ENCODE measurements around the gene FIP1L1. TPM values are rescaled to one million over a fixed set of nuclear protein-coding genes. Genes with fewer than 3 reads are reported as not detected.

FIP1L1 gene
- total and polyA plus RNA-seq, 9 of the 15 experiments (the other 6 are each of a cell fraction or from before 2014, with no cell fraction given), result 34.6 to 137 (median 72.0) TPM

DNA sequence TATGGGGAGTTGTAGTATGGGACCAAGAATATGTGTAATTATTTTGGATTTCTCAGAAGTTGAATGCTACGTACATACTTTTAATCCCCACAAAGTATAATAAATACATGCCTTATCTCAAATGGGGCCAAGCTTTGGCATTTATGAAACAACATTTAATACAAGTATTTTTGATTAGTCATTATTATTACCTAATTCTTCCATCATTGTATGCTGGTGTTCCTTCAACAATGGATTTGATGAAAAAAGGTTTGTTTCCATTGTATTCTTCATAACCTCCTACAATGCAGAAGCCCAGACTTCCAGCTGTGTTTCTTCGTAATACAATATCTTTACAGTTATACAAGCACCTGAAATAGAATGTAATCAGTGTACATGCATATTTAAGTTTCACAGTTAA, 83.8 kb downstream of the FIP1L1 start:
- 98% methylated on average over 2 of the region's 2 CpGs for WGBS (ENCODE audit: insufficient coverage, low coverage, missing lambda C conversion rate)
- Histone ChIP-seq H3K27ac (ENCODE audit: extremely low read depth, low read depth, low read length) (no peak overlapping the region), H3K9me1 (ENCODE audit: control insufficient read depth, insufficient read depth, low read length) (no peaks in the 10 kb centered on the region), H3K36me3 (ENCODE audit: control insufficient read depth, insufficient read depth, low read length) (peaks cover 62% of the 10 kb centered on the region), H3K4me3 (no peak overlapping the region), H3K9me3 (replicated peaks; ENCODE audit: control insufficient read depth, insufficient read depth, low read depth, low read length) (no peaks in the 10 kb centered on the region), H3K27me3 (ENCODE audit: control insufficient read depth in 2 of 2, insufficient read depth in 2 of 2, low read length in 2 of 2) (no peaks in the 10 kb centered on the region), H3K79me2 (ENCODE audit: control insufficient read depth, insufficient read depth, low read length) (no peaks in the 10 kb centered on the region), H4K20me1 (replicated peaks; ENCODE audit: control insufficient read depth, insufficient read depth, low read length) (no peaks in the 10 kb centered on the region), H3K9ac (ENCODE audit: insufficient read depth in 1 of 2, low read depth in 2 of 2, low read length in 2 of 2) (no peak overlapping the region), H2AFZ (ENCODE audit: low read depth, low read length) (no peak overlapping the region), H3K4me2 (ENCODE audit: insufficient read depth, low read length) (no peak overlapping the region), H3K4me1 (replicated peaks in 1 of 2; ENCODE audit: control insufficient read depth in 2 of 2, insufficient read depth in 2 of 2, low read length in 2 of 2) (no peaks in the 10 kb centered on the region)
- in situ Hi-C loops (cut with MboI) (no loop called here), intact Hi-C loops (cut with micrococcal nuclease) (no loop called here)
- ChIA-PET POLR2A (no interaction called here), CTCF (ENCODE audit: low intra/inter-chr PET ratio) (no interaction called here)
- FAIRE-seq (no peak), DNase-seq (ENCODE audit: extremely low read depth in 1 of 4, low spot score in 3 of 4) (no peak), ATAC-seq (no peak)
- TF ChIP-seq MEIS2 (IDR thresholded peaks at IDR 0.05; ENCODE audit: partially characterized antibody), result no peak
- BruUV-seq (replicated peaks), result no TSS peak

DNA sequence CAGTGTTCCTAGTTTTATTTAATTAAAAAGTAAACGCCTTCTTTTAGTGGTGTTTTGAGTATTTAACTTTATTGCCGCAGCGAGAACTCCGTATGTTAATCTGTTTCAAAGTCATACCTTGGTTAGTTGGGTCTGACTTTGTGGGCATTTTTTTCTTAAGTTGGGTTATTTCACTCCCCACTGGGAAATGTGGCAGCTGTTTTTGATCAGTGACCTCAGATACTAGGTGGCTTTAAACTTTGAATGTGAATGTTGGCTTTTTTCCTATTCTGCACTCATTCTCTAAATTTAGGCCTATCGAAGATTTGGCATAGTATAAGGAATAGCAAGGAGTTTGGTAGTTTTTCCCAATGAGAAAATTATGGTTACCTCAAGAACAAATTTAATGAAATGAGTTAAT, 85.9 kb downstream of the FIP1L1 start:
- POLR2A ChIA-PET, result interaction anchor here (1.3 kb wide), 1 partner anchor 22 kb away, joined by 3 read pairs; no protein-coding TSS in a partner anchor
- ATAC-seq, result no peak
- H3K4me3 ChIP-seq, result no peak overlapping the region
- H3K9me3 ChIP-seq (replicated peaks; ENCODE audit: control insufficient read depth, insufficient read depth, low read depth, low read length), result no peaks in the 10 kb centered on the region
- no peaks in the 10 kb centered on the region for H3K79me2 ChIP-seq (ENCODE audit: control insufficient read depth, insufficient read depth, low read length)
- CTCF ChIA-PET (ENCODE audit: low intra/inter-chr PET ratio), result no interaction called here
- TF ChIP-seq, protein P1, sequence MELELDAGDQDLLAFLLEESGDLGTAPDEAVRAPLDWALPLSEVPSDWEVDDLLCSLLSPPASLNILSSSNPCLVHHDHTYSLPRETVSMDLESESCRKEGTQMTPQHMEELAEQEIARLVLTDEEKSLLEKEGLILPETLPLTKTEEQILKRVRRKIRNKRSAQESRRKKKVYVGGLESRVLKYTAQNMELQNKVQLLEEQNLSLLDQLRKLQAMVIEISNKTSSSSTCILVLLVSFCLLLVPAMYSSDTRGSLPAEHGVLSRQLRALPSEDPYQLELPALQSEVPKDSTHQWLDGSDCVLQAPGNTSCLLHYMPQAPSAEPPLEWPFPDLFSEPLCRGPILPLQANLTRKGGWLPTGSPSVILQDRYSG (tag; conservative IDR thresholded peaks at IDR 0.05; ENCODE audit: low read depth), result no peak
- no peak for TF ChIP-seq TEAD1 (CRISPR knock-in tag; IDR thresholded peaks at IDR 0.05)
- no peak for TF ChIP-seq KLF6 (CRISPR knock-in tag; IDR thresholded peaks at IDR 0.05; ENCODE audit: borderline replicate concordance)
- TF ChIP-seq RFX5 (IDR thresholded peaks at IDR 0.05; ENCODE audit: low read depth, low read length), result no peak
- TF ChIP-seq ZNF584 (CRISPR knock-in tag; IDR thresholded peaks at IDR 0.05; ENCODE audit: low read depth), result no peak
- no peak for TF ChIP-seq HNRNPUL1 (IDR thresholded peaks at IDR 0.05; ENCODE audit: low read length)
- TF ChIP-seq TARDBP (IDR thresholded peaks at IDR 0.05), result no peak
- WGBS (ENCODE audit: insufficient coverage, low coverage, missing lambda C conversion rate), result 86% methylated on average over 5 of the region's 5 CpGs
- BruUV-seq (replicated peaks), result no TSS peak
- H3K9me1 ChIP-seq (ENCODE audit: control insufficient read depth, insufficient read depth, low read length), result no peaks in the 10 kb centered on the region
- H4K20me1 ChIP-seq (replicated peaks; ENCODE audit: control insufficient read depth, insufficient read depth, low read length), result no peaks in the 10 kb centered on the region
- DNase-seq (ENCODE audit: extremely low read depth in 1 of 4, low spot score in 3 of 4), result no peak
- intact Hi-C loops (cut with micrococcal nuclease) (no loop called here), in situ Hi-C loops (cut with MboI) (no loop called here)
- H3K27ac ChIP-seq (ENCODE audit: extremely low read depth, low read depth, low read length), result no peak overlapping the region
- FAIRE-seq, result no peak
- H3K4me2 ChIP-seq (ENCODE audit: insufficient read depth, low read length), result no peak overlapping the region
- no peak overlapping the region for H3K9ac ChIP-seq (ENCODE audit: insufficient read depth in 1 of 2, low read depth in 2 of 2, low read length in 2 of 2)
- no peaks in the 10 kb centered on the region for H3K4me1 ChIP-seq (replicated peaks in 1 of 2; ENCODE audit: control insufficient read depth in 2 of 2, insufficient read depth in 2 of 2, low read length in 2 of 2)
- peaks cover 45% of the 10 kb centered on the region for H3K36me3 ChIP-seq (ENCODE audit: control insufficient read depth, insufficient read depth, low read length)
- no peak overlapping the region for H2AFZ ChIP-seq (ENCODE audit: low read depth, low read length)
- H3K27me3 ChIP-seq (ENCODE audit: control insufficient read depth in 2 of 2, insufficient read depth in 2 of 2, low read length in 2 of 2), result no peaks in the 10 kb centered on the region

Data from K562 (cell line).